ENCODE data around the gene WDR48. TPM values are rescaled to one million over a fixed set of nuclear protein-coding genes. Genes with fewer than 3 reads are reported as not detected.

Gene WDR48
- polyA plus RNA-seq, 1 donor from 2014 or later: 111 TPM

DNA sequence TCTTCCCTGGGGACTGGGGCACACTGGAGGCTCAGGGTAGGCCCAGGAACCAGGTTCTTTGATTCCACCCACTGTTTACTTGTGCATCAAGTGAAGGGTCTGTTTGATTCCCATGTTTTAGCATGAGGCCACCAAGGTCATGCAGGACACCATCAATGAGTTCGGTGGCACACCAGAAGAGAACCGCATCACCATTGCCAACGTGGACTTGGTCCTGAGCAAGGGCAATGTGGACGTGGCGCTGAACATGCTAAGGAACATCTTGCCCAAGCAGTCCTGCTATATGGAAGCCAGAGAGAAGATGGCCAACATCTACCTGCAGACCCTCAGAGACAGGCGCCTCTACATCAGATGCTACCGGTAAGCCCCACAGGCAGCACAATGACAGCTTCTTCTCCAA lies 77.1 kb downstream of the WDR48 start:
- Histone ChIP-seq H3K27me3 (ENCODE audit: insufficient read depth, low read depth, low read length) (no peaks in the 10 kb centered on the region), H3K27ac (ENCODE audit: low read length) (no peak overlapping the region), H3K4me3 (ENCODE audit: low read length) (no peak overlapping the region), H2AFZ (ENCODE audit: low read depth, low read length) (no peak overlapping the region), H3K9ac (ENCODE audit: low read length) (no peak overlapping the region), H3K36me3 (ENCODE audit: insufficient read depth, low read length) (no peaks in the 10 kb centered on the region), H3K79me2 (replicated peaks; ENCODE audit: insufficient read depth, low read length) (no peaks in the 10 kb centered on the region), H3K9me2 (ENCODE audit: insufficient read depth, low read length) (no peaks in the 10 kb centered on the region), H4K20me1 (ENCODE audit: insufficient read depth) (no peaks in the 10 kb centered on the region), H3F3A (ENCODE audit: insufficient read depth, low read length, poor library complexity, severe bottlenecking) (no peaks in the 10 kb centered on the region), H3K9me3 (ENCODE audit: low read length) (no peaks in the 10 kb centered on the region), H3K4me2 (ENCODE audit: low read length) (no peak overlapping the region)
- no peak for TF ChIP-seq SMC3 (conservative IDR thresholded peaks at IDR 0.05; ENCODE audit: poor library complexity)
- TF ChIP-seq POLR2AphosphoS5 (IDR thresholded peaks at IDR 0.05): no peak
- no peak for TF ChIP-seq CTCF (IDR thresholded peaks at IDR 0.05; ENCODE audit: poor library complexity, severe bottlenecking)
- TF ChIP-seq MXI1 (conservative IDR thresholded peaks at IDR 0.05; ENCODE audit: poor library complexity, severe bottlenecking): no peak
- no peak for TF ChIP-seq TAF1 (IDR thresholded peaks at IDR 0.05; ENCODE audit: low read depth)
- TF ChIP-seq EP300 (conservative IDR thresholded peaks at IDR 0.05; ENCODE audit: poor library complexity, severe bottlenecking): no peak
- TF ChIP-seq EZH2 (IDR thresholded peaks at IDR 0.05; ENCODE audit: borderline replicate concordance, insufficient read depth, low read length, poor library complexity, severe bottlenecking): no peak
- TF ChIP-seq, protein P1, sequence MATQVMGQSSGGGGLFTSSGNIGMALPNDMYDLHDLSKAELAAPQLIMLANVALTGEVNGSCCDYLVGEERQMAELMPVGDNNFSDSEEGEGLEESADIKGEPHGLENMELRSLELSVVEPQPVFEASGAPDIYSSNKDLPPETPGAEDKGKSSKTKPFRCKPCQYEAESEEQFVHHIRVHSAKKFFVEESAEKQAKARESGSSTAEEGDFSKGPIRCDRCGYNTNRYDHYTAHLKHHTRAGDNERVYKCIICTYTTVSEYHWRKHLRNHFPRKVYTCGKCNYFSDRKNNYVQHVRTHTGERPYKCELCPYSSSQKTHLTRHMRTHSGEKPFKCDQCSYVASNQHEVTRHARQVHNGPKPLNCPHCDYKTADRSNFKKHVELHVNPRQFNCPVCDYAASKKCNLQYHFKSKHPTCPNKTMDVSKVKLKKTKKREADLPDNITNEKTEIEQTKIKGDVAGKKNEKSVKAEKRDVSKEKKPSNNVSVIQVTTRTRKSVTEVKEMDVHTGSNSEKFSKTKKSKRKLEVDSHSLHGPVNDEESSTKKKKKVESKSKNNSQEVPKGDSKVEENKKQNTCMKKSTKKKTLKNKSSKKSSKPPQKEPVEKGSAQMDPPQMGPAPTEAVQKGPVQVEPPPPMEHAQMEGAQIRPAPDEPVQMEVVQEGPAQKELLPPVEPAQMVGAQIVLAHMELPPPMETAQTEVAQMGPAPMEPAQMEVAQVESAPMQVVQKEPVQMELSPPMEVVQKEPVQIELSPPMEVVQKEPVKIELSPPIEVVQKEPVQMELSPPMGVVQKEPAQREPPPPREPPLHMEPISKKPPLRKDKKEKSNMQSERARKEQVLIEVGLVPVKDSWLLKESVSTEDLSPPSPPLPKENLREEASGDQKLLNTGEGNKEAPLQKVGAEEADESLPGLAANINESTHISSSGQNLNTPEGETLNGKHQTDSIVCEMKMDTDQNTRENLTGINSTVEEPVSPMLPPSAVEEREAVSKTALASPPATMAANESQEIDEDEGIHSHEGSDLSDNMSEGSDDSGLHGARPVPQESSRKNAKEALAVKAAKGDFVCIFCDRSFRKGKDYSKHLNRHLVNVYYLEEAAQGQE (IDR thresholded peaks at IDR 0.05; ENCODE audit: borderline replicate concordance): no peak
- TF ChIP-seq RAD21 (conservative IDR thresholded peaks at IDR 0.05): no peak

DNA sequence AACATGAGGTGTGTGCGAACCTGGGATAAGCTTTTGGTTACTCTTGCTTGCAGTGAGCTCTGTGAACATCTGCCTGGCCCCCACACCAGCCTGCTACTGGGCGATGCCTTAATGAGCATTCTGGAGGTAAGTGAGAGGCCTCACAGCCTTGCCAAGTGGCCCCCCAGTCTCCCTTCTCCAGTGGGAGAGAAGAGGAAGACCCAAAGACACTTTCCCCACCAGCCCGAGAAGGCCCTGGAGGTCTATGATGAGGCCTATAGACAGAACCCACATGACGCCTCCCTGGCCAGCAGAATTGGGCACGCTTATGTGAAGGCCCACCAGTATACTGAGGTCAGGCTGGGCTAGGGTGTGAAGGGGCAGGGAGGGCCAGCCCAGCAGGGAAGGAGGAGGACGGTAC lies 78.2 kb downstream of the WDR48 start:
- no peak overlapping the region for H3K9ac ChIP-seq (ENCODE audit: low read length)
- no peak overlapping the region for H3K27ac ChIP-seq (ENCODE audit: low read length)
- no peaks in the 10 kb centered on the region for H4K20me1 ChIP-seq (ENCODE audit: insufficient read depth)
- no peak overlapping the region for H3K4me2 ChIP-seq (ENCODE audit: low read length)
- no peaks in the 10 kb centered on the region for H3F3A ChIP-seq (ENCODE audit: insufficient read depth, low read length, poor library complexity, severe bottlenecking)
- no peaks in the 10 kb centered on the region for H3K36me3 ChIP-seq (ENCODE audit: insufficient read depth, low read length)
- H3K9me2 ChIP-seq (ENCODE audit: insufficient read depth, low read length): no peaks in the 10 kb centered on the region
- no peak overlapping the region for H3K4me3 ChIP-seq (ENCODE audit: low read length)
- H3K27me3 ChIP-seq (ENCODE audit: insufficient read depth, low read depth, low read length): no peaks in the 10 kb centered on the region
- H3K9me3 ChIP-seq (ENCODE audit: low read length): no peaks in the 10 kb centered on the region
- no peaks in the 10 kb centered on the region for H3K79me2 ChIP-seq (replicated peaks; ENCODE audit: insufficient read depth, low read length)
- TF ChIP-seq EZH2 (IDR thresholded peaks at IDR 0.05; ENCODE audit: borderline replicate concordance, insufficient read depth, low read length, poor library complexity, severe bottlenecking): no peak
- no peak overlapping the region for H2AFZ ChIP-seq (ENCODE audit: low read depth, low read length)

Data from neural cell (in vitro differentiated cells).